H9 (cell line): ENCODE measurements around the gene CENPP. TPM values are rescaled to one million over a fixed set of nuclear protein-coding genes. Genes with fewer than 3 reads are reported as not detected.
A peak's percentile ranks its signal among the peaks of the same experiment; 100 is the strongest.

ENCODE experiments used
- DNase-seq: peaks from one replicate; pipeline ENCODE4 v3.0.0-alpha.2; 2017
- H2AFZ ChIP-seq: one replicate; pipeline ENCODE4 v1.6.1; 2013; ENCODE audit warnings: mild to moderate bottlenecking, low read length, control low read depth, moderate library complexity
- H2AK5ac ChIP-seq: 2 replicates; pipeline ENCODE4 v1.6.1; 2013; ENCODE audit warnings: low read length, control low read depth, mixed read lengths; ENCODE audit not compliant: insufficient read length
- H2BK120ac ChIP-seq: one replicate; pipeline ENCODE4 v1.6.1; 2013; ENCODE audit warnings: low read depth, mild to moderate bottlenecking, low read length, control low read depth, inconsistent platforms; ENCODE audit not compliant: poor library complexity, severe bottlenecking
- H2BK12ac ChIP-seq: 2 replicates; pipeline ENCODE4 v1.6.1; 2013; ENCODE audit warnings: low read length, control low read depth, mixed read lengths, low read depth; ENCODE audit not compliant: insufficient read length
- H2BK15ac ChIP-seq: 2 replicates; pipeline ENCODE4 v1.6.1; 2013; ENCODE audit warnings: low read depth, low read length, control low read depth
- H2BK20ac ChIP-seq: one replicate; pipeline ENCODE4 v1.6.1; 2013; ENCODE audit warnings: low read depth, mild to moderate bottlenecking, low read length, control low read depth, inconsistent platforms; ENCODE audit not compliant: poor library complexity, severe bottlenecking
- H2BK5ac ChIP-seq: 2 replicates; pipeline ENCODE4 v1.6.1; 2013; ENCODE audit warnings: low read length, control low read depth, mixed read lengths; ENCODE audit not compliant: insufficient read length
- H3K14ac ChIP-seq: 2 replicates; pipeline ENCODE4 v1.6.1; 2013; ENCODE audit warnings: low read length, control low read depth; ENCODE audit not compliant: insufficient read depth
- H3K18ac ChIP-seq: 2 replicates; pipeline ENCODE4 v1.6.1; 2013; ENCODE audit warnings: low read depth, mild to moderate bottlenecking, mixed read lengths, low read length, control low read depth; ENCODE audit not compliant: insufficient read length
- H3K23ac ChIP-seq: 2 replicates; pipeline ENCODE4 v1.6.1; 2013; ENCODE audit warnings: low read length, control low read depth, mixed read lengths, low read depth; ENCODE audit not compliant: insufficient read length
- H3K23me2 ChIP-seq: 2 replicates; pipeline ENCODE4 v1.6.1; 2013; ENCODE audit warnings: low read depth, mild to moderate bottlenecking, mixed read lengths, low read length, control low read depth; ENCODE audit not compliant: insufficient read length, poor library complexity, severe bottlenecking
- H3K27ac ChIP-seq: 2 replicates; pipeline ENCODE4 v1.5.1; 2013; ENCODE audit warnings: low read length, control low read depth, mixed read lengths, low read depth; ENCODE audit not compliant: insufficient read length
- H3K27me3 ChIP-seq: 2 replicates; pipeline ENCODE4 v1.6.1; 2013; ENCODE audit warnings: low read length, control low read depth, inconsistent platforms; ENCODE audit not compliant: insufficient read depth
- H3K4ac ChIP-seq: 2 replicates; pipeline ENCODE4 v1.6.1; 2013; ENCODE audit warnings: low read depth, mild to moderate bottlenecking, control low read depth, inconsistent platforms, low read length, moderate library complexity
- H3K4me1 ChIP-seq: 2 replicates; pipeline ENCODE4 v1.6.1; 2013; ENCODE audit warnings: low read length, control low read depth, inconsistent platforms; ENCODE audit not compliant: insufficient read depth
- H3K4me2 ChIP-seq: 2 replicates; pipeline ENCODE4 v1.6.1; 2013; ENCODE audit warnings: low read length, control low read depth, mixed read lengths; ENCODE audit not compliant: insufficient read length, insufficient read depth
- H3K56ac ChIP-seq: 2 replicates; pipeline ENCODE4 v1.6.1; 2013; ENCODE audit warnings: low read depth, mild to moderate bottlenecking, mixed read lengths, low read length, control low read depth; ENCODE audit not compliant: insufficient read length
- H3K79me1 ChIP-seq: 2 replicates; pipeline ENCODE4 v1.6.1; 2013; ENCODE audit warnings: low read depth, mild to moderate bottlenecking, moderate library complexity, low read length, control low read depth, inconsistent platforms; ENCODE audit not compliant: insufficient read depth, poor library complexity, severe bottlenecking
- H3K79me2 ChIP-seq: 2 replicates; pipeline ENCODE4 v1.6.1; 2013; ENCODE audit warnings: low read length, control low read depth, inconsistent platforms; ENCODE audit not compliant: insufficient read depth
- H3K9ac ChIP-seq: 2 replicates; pipeline ENCODE4 v1.6.1; 2013; ENCODE audit warnings: low read length, control low read depth, mixed read lengths; ENCODE audit not compliant: insufficient read length; ENCODE audit errors: extremely low read depth
- H3K9me3 ChIP-seq: one replicate; pipeline ENCODE4 v1.6.1; 2013; ENCODE audit warnings: low read depth, low read length, inconsistent platforms; ENCODE audit not compliant: control insufficient read depth
- H3T11ph ChIP-seq: one replicate; pipeline ENCODE4 v1.6.1; 2013; ENCODE audit warnings: mild to moderate bottlenecking, low read length, control low read depth, inconsistent platforms
- H4K20me1 ChIP-seq: one replicate; pipeline ENCODE4 v1.6.1; 2013; ENCODE audit not compliant: control insufficient read depth, insufficient read length, insufficient read depth
- H4K5ac ChIP-seq: 2 replicates; pipeline ENCODE4 v1.6.1; 2013; ENCODE audit warnings: low read depth, mild to moderate bottlenecking, mixed read lengths, low read length, control low read depth; ENCODE audit not compliant: insufficient read length
- H4K8ac ChIP-seq: replicated peaks from 2 replicates; pipeline ENCODE4 v1.6.1; 2013; ENCODE audit warnings: low read length, control low read depth, mixed read lengths, low read depth; ENCODE audit not compliant: insufficient read length
- H4K91ac ChIP-seq: 2 replicates; pipeline ENCODE4 v1.6.1; 2013; ENCODE audit warnings: low read depth, mild to moderate bottlenecking, moderate library complexity, mixed read lengths, low read length, control low read depth; ENCODE audit not compliant: insufficient read length
- H3K27ac Mint-ChIP-seq, 3 experiments: 2 replicates in 2 of 3; 3 replicates in 1 of 3; pipeline ENCODE4 v1.8.0; 2020 to 2021; ENCODE audit warnings: mixed read lengths in 3 of 3, mild to moderate bottlenecking in 1 of 3, moderate library complexity in 1 of 3
- H3K27me3 Mint-ChIP-seq: 2 replicates; pipeline ENCODE4 v1.8.0; 2021; ENCODE audit warnings: low read depth, mild to moderate bottlenecking, moderate library complexity, mixed read lengths
- H3K36me3 Mint-ChIP-seq, 3 experiments: 2 replicates in 2 of 3; 3 replicates in 1 of 3; pipeline ENCODE4 v1.8.0; 2020 to 2021; ENCODE audit warnings: low read depth in 3 of 3, mixed read lengths in 3 of 3; ENCODE audit not compliant: insufficient read depth in 1 of 3
- H3K4me1 Mint-ChIP-seq, 2 experiments: 2 replicates each; pipeline ENCODE4 v1.8.0; 2020; ENCODE audit warnings: mixed read lengths in 2 of 2
- H3K4me3 Mint-ChIP-seq, 2 experiments: 2 replicates in 1 of 2; 3 replicates in 1 of 2; pipeline ENCODE4 v1.8.0; 2020 to 2021; ENCODE audit warnings: mild to moderate bottlenecking in 2 of 2, mixed read lengths in 2 of 2, moderate library complexity in 1 of 2
- H3K9me3 Mint-ChIP-seq, 2 experiments: 2 replicates in 1 of 2; 3 replicates in 1 of 2; pipeline ENCODE4 v1.8.0; 2020; ENCODE audit warnings: mild to moderate bottlenecking in 2 of 2, mixed read lengths in 2 of 2, moderate library complexity in 1 of 2
- CTCF ChIP-seq: fragments of 200-600 bp; sonication (generic); conservative IDR thresholded peaks from 3 replicates; pipeline ENCODE4 v1.8.0; 2021; ENCODE audit warnings: antibody characterized with exemption, mild to moderate bottlenecking
- WGBS: extraction: QIAGEN DNeasy Blood & Tissue Kit; methylation state at CpG from one replicate; pipeline ENCODE4 v1.1.7; 2013; ENCODE audit warnings: missing lambda C conversion rate, low lambda C conversion rate, mixed read lengths; ENCODE audit not compliant: insufficient read length; ENCODE audit errors: extremely low coverage; 5-methylcytosine and 5-hydroxymethylcytosine counted together
- total RNA-seq: library from RNA; stranded (reverse); gene quantifications from 2 replicates; pipeline ENCODE4 v1.2.1, GENCODE V29; 2021

Gene CENPP
- total RNA-seq, 1 experiment from 2014 or later, result 9.1 TPM

- Histone ChIP-seq H3K4me1 (peaks cover 3% of the 10 kb centered on the region; the same call in 1 of the 2 replicates), H4K20me1 (no peaks in the 10 kb centered on the region), H3K79me2 (peaks cover 5% of the 10 kb centered on the region; the same call in 1 of the 2 replicates), H2BK12ac (no peak overlapping the region), H3K23me2 (no peaks in the 10 kb centered on the region), H3K56ac (no peak overlapping the region), H3K14ac (no peak overlapping the region), H3K4me2 (no peak overlapping the region), H4K5ac (no peak overlapping the region), H3K27ac (no peak overlapping the region), H4K8ac (no peak overlapping the region), H2BK5ac (no peak overlapping the region), H3T11ph (no peak overlapping the region), H2BK15ac (no peak overlapping the region), H3K27me3 (no peaks in the 10 kb centered on the region), H3K4ac (no peak overlapping the region), H2BK120ac (no peak overlapping the region), H2BK20ac (no peak overlapping the region), H3K18ac (no peak overlapping the region), H3K79me1 (peaks cover 14% of the 10 kb centered on the region), H2AFZ (no peak overlapping the region), H4K91ac (no peak overlapping the region), H3K9me3 (no peaks in the 10 kb centered on the region), H3K9ac (no peak overlapping the region), H2AK5ac (no peak overlapping the region), H3K23ac (no peak overlapping the region)
- no CpG with 5 or more reads among the region's 10 CpGs for WGBS
- H3K9me3 Mint-ChIP-seq, result no peaks in the 10 kb centered on the region
- no peak for DNase-seq
- no peaks in the 10 kb centered on the region for H3K27me3 Mint-ChIP-seq
- H3K4me3 Mint-ChIP-seq, result no peak overlapping the region; a peak in 1 of 5 replicates
- H3K36me3 Mint-ChIP-seq, result peaks cover 0 to 17% (median 5%) of the 10 kb centered on the region in 3 experiments; a peak in 5 of 7 replicates
- H3K4me1 Mint-ChIP-seq, result peaks cover 16 to 17% of the 10 kb centered on the region in 2 experiments
- H3K27ac Mint-ChIP-seq, result peak overlapping the region in 2 of 3 experiments; percentile 77 to 93; a peak in 5 of 7 replicates
- TF ChIP-seq CTCF, result no peak
Measured at GRCh38 chr9:92659601-92660000, 333.8 kb downstream of the CENPP start.
